PFSK-1 (cell line): ENCODE measurements around the gene SLC28A1.

Experiments used
- FOXP2 ChIP-seq: optimal IDR thresholded peaks from 2 replicates; pipeline ENCODE3; 2011; ENCODE audit warnings: borderline replicate concordance, control low read depth, inconsistent platforms; ENCODE audit not compliant: insufficient read depth; ENCODE audit errors: extremely low read length, extremely low read depth
- POLR2AphosphoS5 ChIP-seq: IDR thresholded peaks from 2 replicates; pipeline ENCODE4 v1.6.1; 2012; ENCODE audit warnings: low read depth, mild to moderate bottlenecking, control low read depth, low read length, moderate library complexity
- SIN3A ChIP-seq: IDR thresholded peaks from 2 replicates; pipeline ENCODE4 v1.6.1; 2012; ENCODE audit warnings: mild to moderate bottlenecking, low read length, moderate library complexity, borderline replicate concordance; ENCODE audit not compliant: insufficient read depth
- TAF1 ChIP-seq: IDR thresholded peaks from 2 replicates; pipeline ENCODE4 v1.6.1; 2012; ENCODE audit warnings: low read length, control low read depth, borderline replicate concordance; ENCODE audit not compliant: insufficient read depth
- TF ChIP-seq, protein P1 (sequence below), 2 experiments: IDR thresholded peaks; 2 replicates each; pipeline versions ENCODE4 v1.6.1 to v1.8.0; 2011 to 2012; ENCODE audit warnings: low read depth in 2 of 2, low read length in 2 of 2, control low read depth in 1 of 2, inconsistent platforms in 1 of 2, mild to moderate bottlenecking in 1 of 2, moderate library complexity in 1 of 2; ENCODE audit not compliant: insufficient read depth in 1 of 2

The SLC28A1 gene

GRCh38 chr15:84883466-84883865 lies 996 bp upstream of the SLC28A1 start:
- TF ChIP-seq SIN3A = no peak
- TF ChIP-seq FOXP2 = no peak
- TF ChIP-seq TAF1 = no peak
- TF ChIP-seq, protein P1, sequence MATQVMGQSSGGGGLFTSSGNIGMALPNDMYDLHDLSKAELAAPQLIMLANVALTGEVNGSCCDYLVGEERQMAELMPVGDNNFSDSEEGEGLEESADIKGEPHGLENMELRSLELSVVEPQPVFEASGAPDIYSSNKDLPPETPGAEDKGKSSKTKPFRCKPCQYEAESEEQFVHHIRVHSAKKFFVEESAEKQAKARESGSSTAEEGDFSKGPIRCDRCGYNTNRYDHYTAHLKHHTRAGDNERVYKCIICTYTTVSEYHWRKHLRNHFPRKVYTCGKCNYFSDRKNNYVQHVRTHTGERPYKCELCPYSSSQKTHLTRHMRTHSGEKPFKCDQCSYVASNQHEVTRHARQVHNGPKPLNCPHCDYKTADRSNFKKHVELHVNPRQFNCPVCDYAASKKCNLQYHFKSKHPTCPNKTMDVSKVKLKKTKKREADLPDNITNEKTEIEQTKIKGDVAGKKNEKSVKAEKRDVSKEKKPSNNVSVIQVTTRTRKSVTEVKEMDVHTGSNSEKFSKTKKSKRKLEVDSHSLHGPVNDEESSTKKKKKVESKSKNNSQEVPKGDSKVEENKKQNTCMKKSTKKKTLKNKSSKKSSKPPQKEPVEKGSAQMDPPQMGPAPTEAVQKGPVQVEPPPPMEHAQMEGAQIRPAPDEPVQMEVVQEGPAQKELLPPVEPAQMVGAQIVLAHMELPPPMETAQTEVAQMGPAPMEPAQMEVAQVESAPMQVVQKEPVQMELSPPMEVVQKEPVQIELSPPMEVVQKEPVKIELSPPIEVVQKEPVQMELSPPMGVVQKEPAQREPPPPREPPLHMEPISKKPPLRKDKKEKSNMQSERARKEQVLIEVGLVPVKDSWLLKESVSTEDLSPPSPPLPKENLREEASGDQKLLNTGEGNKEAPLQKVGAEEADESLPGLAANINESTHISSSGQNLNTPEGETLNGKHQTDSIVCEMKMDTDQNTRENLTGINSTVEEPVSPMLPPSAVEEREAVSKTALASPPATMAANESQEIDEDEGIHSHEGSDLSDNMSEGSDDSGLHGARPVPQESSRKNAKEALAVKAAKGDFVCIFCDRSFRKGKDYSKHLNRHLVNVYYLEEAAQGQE (IDR thresholded peaks at IDR 0.05; ENCODE audit: insufficient read depth in 1 of 2, low read depth in 2 of 2, low read length in 2 of 2) = no peak
- TF ChIP-seq POLR2AphosphoS5 = no peak

GRCh38 chr15:84885801-84886200 lies 1.3 kb downstream of the SLC28A1 start:
- TF ChIP-seq FOXP2 = no peak
- no peak for TF ChIP-seq TAF1
- TF ChIP-seq, protein P1 (IDR thresholded peaks at IDR 0.05; ENCODE audit: insufficient read depth in 1 of 2, low read depth in 2 of 2, low read length in 2 of 2) = no peak
- no peak for TF ChIP-seq POLR2AphosphoS5
- TF ChIP-seq SIN3A = no peak

GRCh38 chr15:84886211-84886983 lies 1.9 kb downstream of the SLC28A1 start:
- no peak for TF ChIP-seq SIN3A
- no peak for TF ChIP-seq TAF1
- TF ChIP-seq FOXP2 = no peak
- TF ChIP-seq, protein P1 (IDR thresholded peaks at IDR 0.05; ENCODE audit: insufficient read depth in 1 of 2, low read depth in 2 of 2, low read length in 2 of 2) = no peak
- no peak for TF ChIP-seq POLR2AphosphoS5

DNA sequence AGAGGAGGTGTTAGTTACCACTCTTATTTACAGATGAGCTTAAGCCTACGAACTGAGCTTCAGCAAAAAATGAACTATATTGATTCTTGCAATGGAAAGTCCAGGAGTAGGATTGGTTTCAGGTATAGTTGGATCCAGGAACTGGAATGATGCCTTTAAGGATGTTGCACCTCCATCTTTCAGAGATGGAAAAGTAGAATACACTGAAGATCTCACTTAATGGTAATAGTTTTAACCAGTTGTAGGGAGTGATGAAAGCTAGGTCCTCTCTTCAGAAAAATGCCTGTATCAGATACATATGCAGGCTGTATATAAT lies 2.5 kb downstream of the SLC28A1 start:
- TF ChIP-seq, protein P1 (IDR thresholded peaks at IDR 0.05; ENCODE audit: insufficient read depth in 1 of 2, low read depth in 2 of 2, low read length in 2 of 2) = no peak
- TF ChIP-seq SIN3A (no peak), POLR2AphosphoS5 (no peak), FOXP2 (no peak), TAF1 (no peak)
